NCI-H748 treated with DMSO at 0.1 percent for 48 hours (cell line): ENCODE measurements around the gene PITX1.

Experiments used
- DNase-seq: peaks from one replicate; lab custom pipeline; 2025; lab: John Stamatoyannopoulos, UW

The PITX1 gene

GRCh38 chr5:135029477-135030122, 4.4 kb downstream of the PITX1 start:
- no peak for DNase-seq

DNA sequence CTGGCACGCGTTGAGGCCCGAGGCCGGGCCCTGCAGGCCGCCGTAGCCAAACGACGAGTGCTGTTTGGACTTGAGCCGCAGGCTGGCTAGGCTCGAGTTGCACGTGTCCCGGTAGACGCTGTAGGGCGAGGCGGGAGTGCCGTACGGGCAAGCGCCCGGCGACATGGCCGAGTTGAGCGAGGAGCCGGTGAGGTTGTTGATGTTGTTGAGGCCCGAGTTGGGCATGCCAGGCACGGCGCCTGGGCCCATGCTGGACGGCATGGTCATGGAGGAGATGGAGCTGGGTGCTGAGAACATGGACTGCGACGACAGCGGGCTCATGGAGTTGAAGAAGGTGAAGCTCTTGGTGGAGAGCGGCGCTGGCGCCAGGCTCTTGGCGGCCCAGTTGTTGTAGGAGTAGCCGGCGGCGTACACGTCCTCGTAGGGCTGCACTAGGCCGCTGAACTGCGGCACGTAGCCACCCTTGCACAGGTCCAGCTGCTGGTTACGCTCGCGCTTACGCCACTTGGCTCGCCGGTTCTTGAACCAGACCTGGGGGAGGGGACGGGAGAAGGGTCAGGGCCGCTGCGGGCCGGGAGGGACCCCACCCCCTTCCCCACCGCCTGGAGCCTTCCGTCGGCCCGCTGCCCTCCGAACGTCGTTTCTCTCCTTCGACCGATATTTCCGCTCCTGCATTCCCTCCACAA, 5.1 kb downstream of the PITX1 start:
- DNase-seq = no peak

DNA sequence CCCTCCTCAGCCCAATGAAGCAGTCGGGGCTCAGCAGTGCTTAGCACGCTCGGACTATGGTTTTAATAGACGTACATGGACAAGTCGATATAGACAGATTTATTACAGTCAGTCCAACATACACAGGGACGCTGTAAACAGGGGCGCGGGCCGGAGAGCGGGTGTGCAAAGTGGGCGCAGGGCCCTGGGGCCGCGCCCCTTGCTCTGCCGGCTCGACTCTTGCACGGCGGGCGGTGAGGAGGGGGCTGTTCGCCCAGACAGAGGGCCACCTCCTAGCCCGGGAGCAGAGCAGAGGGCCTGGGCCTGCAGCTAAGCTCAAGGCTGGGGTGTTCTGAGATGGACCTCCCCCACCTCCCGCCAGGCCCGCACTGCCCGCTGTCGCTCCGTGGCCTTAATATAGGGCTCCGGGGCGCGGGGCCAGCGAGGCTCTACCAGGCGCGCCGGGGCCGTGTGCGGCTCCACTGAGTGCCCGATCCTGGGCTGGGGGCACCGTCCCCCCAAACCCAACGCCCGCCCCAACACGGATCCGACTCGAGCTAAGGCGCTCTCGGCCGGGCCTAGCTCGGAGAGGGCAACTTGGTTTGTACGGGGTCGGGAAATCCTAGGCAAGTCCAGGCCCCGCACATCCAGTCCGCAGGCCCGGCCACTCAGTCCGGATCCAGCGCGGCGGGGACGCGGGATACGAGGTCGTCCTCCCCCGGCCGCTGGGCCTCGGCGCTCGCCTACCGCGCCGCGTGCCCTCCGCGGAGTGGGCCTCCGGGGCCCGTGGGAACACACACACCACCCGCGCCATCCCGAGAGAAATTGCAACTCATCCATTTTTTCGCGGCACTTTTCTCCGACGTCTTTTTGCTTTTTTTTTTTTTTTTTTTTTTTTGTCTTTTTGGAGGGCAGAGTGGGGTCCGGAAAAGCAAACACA, 6.1 kb downstream of the PITX1 start:
- DNase-seq = no peak

DNA sequence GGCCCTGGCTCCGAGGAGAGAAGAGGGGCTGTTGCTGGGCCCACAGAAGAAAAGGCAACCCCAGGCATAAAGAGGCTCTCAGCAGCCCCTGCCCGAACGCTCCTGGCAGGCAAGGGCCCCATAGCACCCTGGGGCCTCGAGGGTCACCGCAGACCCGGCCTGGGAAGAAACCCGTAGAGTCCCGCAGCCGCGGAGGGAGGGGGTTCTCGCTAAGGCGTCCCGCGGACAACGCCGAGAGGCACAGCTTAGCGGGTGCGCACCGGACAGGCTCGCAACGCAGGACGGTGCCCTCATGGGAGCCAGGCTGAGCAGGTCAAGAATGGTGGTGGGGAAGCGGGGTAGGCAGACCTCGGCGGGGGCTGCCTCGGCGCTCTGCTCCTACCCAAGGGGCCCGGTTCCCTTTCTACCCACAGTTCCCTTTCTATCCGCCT, 6.7 kb downstream of the PITX1 start:
- no peak for DNase-seq

DNA sequence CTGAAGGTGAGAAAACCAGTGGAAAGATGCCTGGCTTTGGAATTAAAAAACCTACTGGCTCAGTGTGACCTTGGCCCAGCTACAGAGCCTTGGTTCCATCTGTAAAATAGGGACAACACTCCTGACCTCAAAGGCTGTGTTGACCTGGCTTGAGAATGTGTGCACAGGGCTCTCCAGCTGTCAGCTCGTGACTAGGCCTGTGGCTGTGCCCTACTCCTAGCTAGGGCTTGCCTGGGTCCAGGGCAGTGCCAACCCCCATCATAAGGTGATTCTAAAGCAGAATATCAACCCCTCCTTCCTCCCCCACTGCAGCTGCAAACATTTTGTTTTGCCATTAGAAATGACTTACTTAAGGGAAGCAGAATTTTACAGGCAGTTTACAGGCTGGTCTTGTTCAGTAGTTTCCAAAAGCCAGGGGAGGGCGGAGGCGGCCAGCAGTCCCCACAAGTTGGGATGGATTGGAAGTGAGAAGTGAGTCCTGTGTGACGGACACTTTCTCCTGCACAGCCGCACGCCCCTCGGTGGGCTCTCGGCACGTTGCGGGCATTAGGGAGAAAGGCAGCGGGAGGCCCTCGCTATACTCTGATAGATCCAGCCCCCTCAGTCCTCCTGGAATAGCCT, 7.3 kb downstream of the PITX1 start:
- DNase-seq = no peak

DNA sequence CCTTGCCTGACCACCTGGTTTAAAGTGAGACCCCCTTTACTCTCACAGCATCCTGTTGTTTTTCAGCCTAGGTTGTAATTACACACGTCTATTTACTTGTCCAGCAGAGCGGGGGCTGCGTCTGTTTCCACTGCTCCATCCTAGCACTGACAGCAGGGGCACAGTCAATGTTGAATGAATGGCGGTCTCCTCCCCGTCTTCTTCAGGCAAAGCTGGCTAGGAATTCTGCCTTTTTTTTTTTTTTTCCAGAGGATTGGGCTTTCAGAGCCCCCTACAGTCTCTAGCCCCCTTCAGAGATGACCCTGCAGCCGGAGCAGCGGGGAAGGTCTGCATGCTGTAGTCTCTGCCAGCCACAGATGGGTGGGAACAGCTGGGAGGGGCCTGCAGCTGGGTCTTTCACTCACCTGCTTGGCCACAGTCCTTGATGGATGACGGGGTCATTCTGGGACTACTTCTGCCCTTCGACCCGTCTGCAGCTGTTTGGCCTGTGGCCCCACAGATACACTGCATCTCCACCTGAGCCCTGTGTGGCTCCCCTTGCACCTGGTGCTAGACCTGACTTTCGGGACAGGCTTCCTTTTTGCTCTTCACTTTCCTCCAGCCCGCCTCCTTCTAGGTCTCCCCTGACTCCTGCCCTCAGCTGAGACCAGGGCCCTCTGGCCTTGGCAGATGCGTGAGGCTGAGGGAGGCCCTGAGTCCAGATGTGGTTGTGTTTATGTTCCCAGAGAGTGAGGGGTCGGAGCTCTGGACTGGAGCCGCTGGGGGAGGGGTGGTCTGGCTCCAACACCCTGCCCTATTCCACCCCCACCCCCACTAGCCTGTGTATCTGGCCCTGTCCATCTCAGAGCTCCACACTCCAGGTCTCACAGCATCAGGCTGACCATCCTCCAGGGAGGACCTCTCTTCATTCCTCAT, 8.0 kb downstream of the PITX1 start:
- DNase-seq = no peak

DNA sequence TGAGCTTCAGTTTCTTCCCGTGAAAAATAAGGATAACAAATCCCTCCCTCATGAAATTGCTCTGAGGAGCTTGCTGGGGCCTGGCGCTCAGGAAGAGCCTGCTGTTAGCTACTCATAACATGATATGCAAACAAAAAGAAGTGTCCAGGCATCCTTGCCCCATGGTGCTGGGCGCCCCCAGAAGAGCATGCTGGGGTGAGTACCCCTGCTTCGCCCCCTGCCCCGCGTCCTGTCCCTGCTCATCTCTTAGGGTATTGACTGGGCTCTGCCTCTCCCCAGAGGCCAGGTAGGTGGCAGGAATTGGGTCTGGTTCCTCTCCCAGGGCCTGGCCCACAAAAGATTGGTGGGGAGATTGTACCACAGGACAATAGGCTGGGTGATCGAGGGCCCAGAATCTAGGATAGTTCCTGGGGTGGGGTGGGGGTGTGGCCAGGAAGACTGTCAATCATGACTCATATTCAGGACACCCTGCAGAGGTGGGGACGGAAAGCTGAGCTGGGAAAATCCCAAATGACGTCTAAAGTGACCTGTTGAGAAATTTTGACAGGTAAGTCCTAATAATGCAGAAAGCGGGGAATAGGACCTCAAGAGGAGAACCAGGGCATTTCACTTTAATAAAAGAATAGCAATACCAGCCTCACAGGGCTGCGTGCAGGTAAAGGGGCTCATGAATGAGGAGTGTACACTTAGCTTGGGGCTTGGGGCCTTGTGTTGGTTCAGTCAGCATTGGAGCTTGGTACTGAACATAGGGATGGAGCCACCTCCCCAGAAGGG, 8.9 kb downstream of the PITX1 start:
- no peak for DNase-seq

DNA sequence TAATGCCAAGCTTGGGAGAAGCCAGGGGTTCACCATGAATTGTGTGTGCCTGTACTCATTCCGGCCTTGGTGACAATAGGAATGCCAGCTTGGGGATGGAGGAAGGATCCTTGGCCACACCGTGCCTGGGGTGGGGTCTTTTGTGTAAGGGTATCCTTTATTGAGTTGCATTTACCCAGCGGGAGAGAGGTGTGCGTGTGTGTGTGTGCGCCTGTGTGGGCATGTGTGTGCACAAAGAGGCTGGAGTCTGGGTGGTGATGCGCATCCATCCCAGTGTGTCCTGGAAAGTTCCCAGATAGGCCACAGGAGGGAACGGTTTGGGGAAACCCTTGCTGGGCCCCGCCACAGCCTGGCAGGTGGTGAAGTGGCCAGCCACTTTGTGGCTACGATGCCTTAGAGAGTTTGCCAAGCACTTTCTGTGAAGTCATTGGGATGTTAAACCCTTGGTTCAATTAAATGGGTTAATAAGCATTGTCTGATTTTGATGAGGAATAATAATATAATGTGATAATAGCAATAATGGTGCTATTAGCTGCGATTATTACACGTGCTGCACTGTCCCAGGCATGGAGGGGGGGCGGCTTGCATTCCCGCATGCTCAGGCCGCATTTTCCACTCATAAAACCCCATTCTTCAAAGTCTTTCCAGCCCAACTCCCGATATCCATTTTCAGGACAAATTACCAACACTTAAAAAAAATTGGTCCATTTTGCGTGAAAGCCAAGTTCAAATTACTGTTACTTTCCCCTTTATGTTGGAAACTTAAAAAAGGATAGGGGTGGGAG, 13.7 kb downstream of the PITX1 start:
- DNase-seq = no peak

GRCh38 chr5:135019314-135019713, 14.7 kb downstream of the PITX1 start:
- no peak for DNase-seq

DNA sequence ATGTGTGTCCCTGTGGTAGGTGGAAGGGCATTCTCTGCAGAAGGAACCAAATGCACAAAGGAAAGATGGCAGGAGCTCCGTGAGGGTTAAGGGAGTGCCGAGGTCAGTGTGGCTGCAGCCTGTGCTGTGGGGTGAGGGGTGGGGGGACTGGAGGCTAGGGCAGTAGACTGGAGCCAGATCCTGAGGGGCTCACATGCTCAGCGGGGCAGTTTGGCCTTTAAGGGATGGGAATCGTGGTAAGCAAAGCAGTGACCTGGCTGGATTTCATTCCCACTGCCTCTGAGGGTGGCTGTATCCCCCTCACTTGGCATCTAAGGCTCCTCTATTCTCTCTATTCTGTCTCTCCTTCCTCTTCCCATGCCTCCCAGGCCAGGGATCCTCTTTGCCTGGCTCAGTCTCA, 15.6 kb downstream of the PITX1 start:
- DNase-seq = no peak

- no peak for DNase-seq
Measured at GRCh38 chr5:135016861-135017290, 17.2 kb downstream of the PITX1 start.

GRCh38 chr5:135015942-135016341, 18.1 kb downstream of the PITX1 start:
- DNase-seq = no peak

DNA sequence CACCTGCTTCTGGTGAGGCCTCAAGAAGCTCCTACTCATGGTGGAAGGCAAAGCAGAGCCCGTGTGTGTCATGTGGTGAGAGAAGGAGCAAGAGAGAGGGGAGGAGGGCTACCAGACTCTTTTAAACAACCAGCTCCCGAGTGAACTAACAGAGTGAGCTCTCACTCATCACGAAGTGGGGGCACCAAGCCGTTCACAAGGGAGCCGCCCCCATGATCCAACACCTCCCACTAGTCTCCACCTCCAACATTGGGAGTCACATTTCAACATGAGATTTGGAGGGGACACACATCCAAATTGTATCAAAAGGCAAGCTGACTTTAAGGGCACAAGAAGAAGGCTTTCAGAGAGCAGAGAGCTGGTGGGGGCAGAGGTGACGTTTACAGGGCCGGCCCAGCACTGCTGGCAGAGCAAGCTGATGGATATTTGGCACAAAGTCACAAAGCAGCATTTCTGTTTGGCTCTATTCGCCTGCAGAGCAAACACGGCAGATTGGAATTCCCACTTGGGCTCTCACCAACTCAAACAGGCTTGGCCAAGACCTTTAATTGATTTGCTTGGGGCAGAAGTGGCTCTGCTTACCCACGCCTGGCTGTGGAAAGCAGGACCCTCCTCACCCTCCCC, 20.0 kb downstream of the PITX1 start:
- no peak for DNase-seq

DNA sequence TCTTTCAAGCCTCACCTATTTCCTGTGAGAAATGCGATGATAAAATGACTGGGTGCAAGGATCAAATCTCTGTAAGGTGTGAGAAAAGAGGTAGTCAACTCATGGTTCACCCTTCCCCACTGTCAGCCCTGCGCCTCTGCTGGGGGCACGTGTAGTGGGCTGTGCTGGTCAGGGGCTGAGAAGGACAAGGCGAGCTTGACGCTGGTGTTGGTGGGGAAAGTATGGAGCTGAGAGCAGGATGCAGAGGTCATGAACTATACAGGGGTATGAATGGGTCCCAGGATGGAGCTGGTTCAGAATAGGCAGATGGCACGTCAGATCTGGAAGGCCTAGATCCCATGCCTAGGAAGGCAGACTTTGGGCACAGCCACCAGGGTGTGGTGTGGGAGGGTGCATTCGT, 20.6 kb downstream of the PITX1 start:
- DNase-seq = no peak

- no peak for DNase-seq
Measured at GRCh38 chr5:135012951-135013391, 21.1 kb downstream of the PITX1 start.

GRCh38 chr5:135012033-135012588, 21.9 kb downstream of the PITX1 start:
- DNase-seq = no peak

DNA sequence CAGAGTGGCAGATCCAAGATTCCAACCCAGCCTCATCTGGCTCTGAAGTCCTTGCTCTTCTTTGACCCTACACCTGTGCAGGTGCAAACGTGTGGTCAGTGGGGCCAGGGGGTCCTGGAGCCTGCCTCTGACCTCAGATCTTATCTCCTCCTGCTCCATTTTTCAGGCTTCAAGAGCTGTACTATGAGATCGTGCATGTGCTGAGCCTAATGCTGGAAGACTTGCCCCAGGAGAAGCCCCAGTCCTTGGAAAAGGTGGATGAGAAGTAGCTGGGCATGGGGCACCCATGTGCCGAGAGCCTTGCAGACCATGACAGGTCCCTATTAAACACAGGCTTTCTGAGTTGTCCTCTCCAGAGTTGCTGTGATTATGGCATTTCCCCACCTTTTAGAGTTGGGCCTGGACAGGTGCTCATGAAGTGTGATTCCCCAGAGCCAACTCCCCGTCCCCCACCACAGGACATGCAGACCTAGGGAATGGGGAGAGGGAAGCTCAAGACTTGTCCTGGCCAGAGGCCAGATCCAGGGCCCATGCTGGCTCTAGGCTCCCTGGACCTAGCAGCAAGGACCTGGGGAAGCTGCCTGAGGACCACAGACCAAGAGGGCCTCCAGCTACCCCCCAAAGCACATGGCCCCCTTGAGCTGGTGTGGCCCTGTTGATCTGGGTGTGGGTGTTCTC, 22.5 kb downstream of the PITX1 start:
- DNase-seq = no peak
